Ishikawa (cell line): ENCODE data around the gene MTHFD1.

Source experiments
- CEBPB ChIP-seq: IDR thresholded peaks from 2 replicates; pipeline ENCODE4 v1.6.1; 2012
- CREB1 ChIP-seq: IDR thresholded peaks from 2 replicates; pipeline ENCODE4 v1.6.1; 2012; ENCODE audit warnings: low read depth
- EGR1 ChIP-seq: IDR thresholded peaks from 2 replicates; pipeline ENCODE4 v1.6.1; 2012
- EP300 ChIP-seq: IDR thresholded peaks from 2 replicates; pipeline ENCODE4 v1.6.1; 2012; ENCODE audit warnings: borderline replicate concordance
- MAX ChIP-seq: IDR thresholded peaks from 2 replicates; pipeline ENCODE4 v1.6.1; 2012
- RAD21 ChIP-seq: IDR thresholded peaks from 2 replicates; pipeline ENCODE4 v1.6.1; 2012; ENCODE audit warnings: low read depth
- REST ChIP-seq: IDR thresholded peaks from 2 replicates; pipeline ENCODE4 v1.6.1; 2012; ENCODE audit warnings: low read depth, mild to moderate bottlenecking
- TAF1 ChIP-seq: IDR thresholded peaks from 2 replicates; pipeline ENCODE4 v1.6.1; 2012; ENCODE audit warnings: low read depth, mild to moderate bottlenecking
- TF ChIP-seq, protein P1 (sequence below): IDR thresholded peaks from 2 replicates; pipeline ENCODE4 v1.6.1; 2012

- TF ChIP-seq CREB1: no peak
- no peak for TF ChIP-seq CEBPB
- TF ChIP-seq, protein P1, sequence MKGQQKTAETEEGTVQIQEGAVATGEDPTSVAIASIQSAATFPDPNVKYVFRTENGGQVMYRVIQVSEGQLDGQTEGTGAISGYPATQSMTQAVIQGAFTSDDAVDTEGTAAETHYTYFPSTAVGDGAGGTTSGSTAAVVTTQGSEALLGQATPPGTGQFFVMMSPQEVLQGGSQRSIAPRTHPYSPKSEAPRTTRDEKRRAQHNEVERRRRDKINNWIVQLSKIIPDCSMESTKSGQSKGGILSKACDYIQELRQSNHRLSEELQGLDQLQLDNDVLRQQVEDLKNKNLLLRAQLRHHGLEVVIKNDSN: no peak
- TF ChIP-seq RAD21: no peak
- TF ChIP-seq EGR1: no peak
- no peak for TF ChIP-seq REST
- no peak for TF ChIP-seq MAX
- TF ChIP-seq EP300: no peak
- no peak for TF ChIP-seq TAF1
Measured at GRCh38 chr14:64467101-64467500, 78.9 kb downstream of the MTHFD1 start.
